Fibroblast of lung (primary cell): ENCODE results near the gene UQCR10. TPM values are rescaled to one million over a fixed set of nuclear protein-coding genes. Genes with fewer than 3 reads are reported as not detected.
A peak's percentile ranks its signal among the peaks of the same experiment; 100 is the strongest.
"Not testable (repeated sequence)": the region's sequence is repeated elsewhere in the genome, so short reads cannot be mapped to it uniquely, and the experiment has no call there.

Experiments used
- DNase-seq, 2 donors: peaks; one replicate each; pipeline versions ENCODE4 v3.0.0 to v3.0.0-alpha.2; 2010; ENCODE audit warnings: low read depth in 2 of 2
- H2AFZ ChIP-seq: 2 replicates; pipeline ENCODE4 v1.5.1; 2012; ENCODE audit warnings: low read length, control low read depth, inconsistent platforms
- H3K27ac ChIP-seq: 2 replicates; pipeline ENCODE4 v1.5.1; 2011; ENCODE audit warnings: low read length, control low read depth; ENCODE audit not compliant: insufficient read depth
- H3K27me3 ChIP-seq: 2 replicates; pipeline ENCODE4 v1.5.1; 2011; ENCODE audit warnings: mild to moderate bottlenecking, low read length; ENCODE audit not compliant: control insufficient read depth, insufficient read depth
- H3K36me3 ChIP-seq: 2 replicates; pipeline ENCODE4 v1.5.1; 2011; ENCODE audit warnings: low read length; ENCODE audit not compliant: control insufficient read depth, insufficient read depth
- H3K4me1 ChIP-seq: 2 replicates; pipeline ENCODE4 v1.5.1; 2011; ENCODE audit warnings: low read length; ENCODE audit not compliant: control insufficient read depth, insufficient read depth; ENCODE audit errors: extremely low read depth
- H3K4me2 ChIP-seq: 2 replicates; pipeline ENCODE4 v1.5.1; 2011; ENCODE audit warnings: low read length, control low read depth; ENCODE audit not compliant: insufficient read depth; ENCODE audit errors: extremely low read depth
- H3K4me3 ChIP-seq, 4 experiments: fragments of 200-600 bp in 1 of 4; sonication (generic) in 1 of 4; replicated peaks in 1 of 4; 2 replicates each; pipeline ENCODE4 v1.5.1; 2011 to 2016; ENCODE audit warnings: low read length in 4 of 4, low read depth in 3 of 4, mild to moderate bottlenecking in 3 of 4, control low read depth in 2 of 4, inconsistent platforms in 1 of 4, mixed read lengths in 1 of 4; ENCODE audit not compliant: insufficient read depth in 1 of 4; ENCODE audit errors: control extremely low read depth in 1 of 4
- H3K79me2 ChIP-seq: 2 replicates; pipeline ENCODE4 v1.5.1; 2012; ENCODE audit warnings: mild to moderate bottlenecking, low read length, inconsistent platforms; ENCODE audit not compliant: control insufficient read depth, insufficient read depth
- H3K9ac ChIP-seq: 2 replicates; pipeline ENCODE4 v1.5.1; 2011; ENCODE audit warnings: mild to moderate bottlenecking, low read length, control low read depth; ENCODE audit not compliant: insufficient read depth
- H3K9me3 ChIP-seq: 2 replicates; pipeline ENCODE4 v1.5.1; 2012; ENCODE audit warnings: low read depth, low read length; ENCODE audit not compliant: control insufficient read depth, insufficient read depth
- H4K20me1 ChIP-seq: 2 replicates; pipeline ENCODE4 v1.5.1; 2011; ENCODE audit warnings: low read length; ENCODE audit not compliant: control insufficient read depth, insufficient read depth; ENCODE audit errors: extremely low read depth
- EZH2 ChIP-seq: IDR thresholded peaks from 2 replicates; pipeline ENCODE4 v1.5.1; 2012; ENCODE audit warnings: low read length, control low read depth, mild to moderate bottlenecking; ENCODE audit errors: missing control alignments
- polyA plus RNA-seq, 2 donors: library from polyadenylated mRNA; depleted of rRNA in 1 of 2; stranded (reverse) in 1 of 2; unstranded in 1 of 2; fragments of >200 nt; gene quantifications; 2 replicates each; pipeline ENCODE4 v1.2.1, GENCODE V29; 2011 to 2012; ENCODE audit warnings: missing spikeins in 1 of 2
- total RNA-seq: library from RNA; depleted of rRNA; stranded (reverse); fragments of >200 nt; gene quantifications from 2 replicates; pipeline ENCODE4 v1.2.1, GENCODE V29; 2014
- TF ChIP-seq, protein P1 (sequence below), 2 donors: IDR thresholded peaks in 1 of 2; conservative IDR thresholded peaks in 1 of 2; 1 replicate in 1 of 2; 2 replicates in 1 of 2; pipeline ENCODE4 v1.5.1; 2011 to 2012; ENCODE audit warnings: low read length in 2 of 2, control low read depth in 1 of 2, inconsistent platforms in 1 of 2, low read depth in 1 of 2, mild to moderate bottlenecking in 1 of 2

Gene UQCR10
- total and polyA plus RNA-seq, 2 donors (not counting 1 experiment from before 2014, with no cell fraction given) = 112 to 117 TPM

DNA sequence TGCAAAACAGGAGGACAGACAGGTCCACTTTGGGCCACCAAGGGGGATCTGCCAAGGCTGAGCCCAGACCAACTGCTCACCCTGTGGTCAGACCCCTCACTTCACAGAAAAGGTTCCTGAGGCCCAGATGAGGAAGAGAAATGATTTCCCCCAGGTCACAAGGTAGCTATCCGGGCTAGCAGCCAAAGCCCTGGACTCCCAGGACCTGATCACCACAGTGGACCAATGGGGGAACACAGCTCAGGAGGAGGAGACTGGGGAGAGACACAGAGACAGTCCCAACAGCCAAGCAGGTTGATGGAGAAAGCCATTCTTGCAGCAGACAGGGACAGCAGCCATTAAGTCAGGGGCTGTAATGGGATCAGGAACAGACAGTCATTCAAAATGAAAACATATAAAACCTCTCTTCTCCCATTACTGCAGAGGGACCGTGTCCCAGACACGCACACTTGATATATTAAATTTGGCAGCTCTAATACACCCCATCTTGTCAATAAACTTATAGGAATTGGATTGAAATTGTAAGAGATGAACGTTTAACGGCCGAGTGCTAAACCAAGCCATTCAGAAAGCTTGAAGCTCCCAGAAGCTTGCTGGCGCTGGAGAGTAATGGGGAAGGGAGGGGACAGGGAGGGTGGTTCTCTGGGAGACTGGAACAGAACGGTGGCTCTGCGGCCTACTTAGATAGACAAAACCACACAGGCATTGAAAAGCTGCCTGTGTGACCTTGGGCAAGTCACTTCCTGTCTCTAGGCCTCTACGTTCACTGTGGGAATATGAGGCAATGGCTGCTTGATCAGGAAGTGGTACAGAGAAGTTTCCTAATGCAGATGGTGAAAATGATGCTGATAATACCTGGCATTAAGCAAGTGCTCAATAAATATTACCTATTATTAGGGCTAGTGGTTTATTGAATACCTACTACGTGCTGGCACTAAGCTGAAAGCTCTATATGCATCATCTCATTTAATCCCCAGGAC lies 16.3 kb upstream of the UQCR10 start:
- peak in 1 of 2 donors; percentile 12 for DNase-seq
- Histone ChIP-seq H3K4me3 (no peak overlapping the region), H3K9me3 (no peaks in the 10 kb centered on the region), H3K36me3 (no peaks in the 10 kb centered on the region), H4K20me1 (no peaks in the 10 kb centered on the region), H3K4me1 (no peaks in the 10 kb centered on the region), H2AFZ (no peak overlapping the region), H3K27ac (no peak overlapping the region), H3K4me2 (no peak overlapping the region), H3K79me2 (no peaks in the 10 kb centered on the region), H3K9ac (no peak overlapping the region), H3K27me3 (no peaks in the 10 kb centered on the region)
- TF ChIP-seq EZH2 = no peak
- TF ChIP-seq, protein P1, sequence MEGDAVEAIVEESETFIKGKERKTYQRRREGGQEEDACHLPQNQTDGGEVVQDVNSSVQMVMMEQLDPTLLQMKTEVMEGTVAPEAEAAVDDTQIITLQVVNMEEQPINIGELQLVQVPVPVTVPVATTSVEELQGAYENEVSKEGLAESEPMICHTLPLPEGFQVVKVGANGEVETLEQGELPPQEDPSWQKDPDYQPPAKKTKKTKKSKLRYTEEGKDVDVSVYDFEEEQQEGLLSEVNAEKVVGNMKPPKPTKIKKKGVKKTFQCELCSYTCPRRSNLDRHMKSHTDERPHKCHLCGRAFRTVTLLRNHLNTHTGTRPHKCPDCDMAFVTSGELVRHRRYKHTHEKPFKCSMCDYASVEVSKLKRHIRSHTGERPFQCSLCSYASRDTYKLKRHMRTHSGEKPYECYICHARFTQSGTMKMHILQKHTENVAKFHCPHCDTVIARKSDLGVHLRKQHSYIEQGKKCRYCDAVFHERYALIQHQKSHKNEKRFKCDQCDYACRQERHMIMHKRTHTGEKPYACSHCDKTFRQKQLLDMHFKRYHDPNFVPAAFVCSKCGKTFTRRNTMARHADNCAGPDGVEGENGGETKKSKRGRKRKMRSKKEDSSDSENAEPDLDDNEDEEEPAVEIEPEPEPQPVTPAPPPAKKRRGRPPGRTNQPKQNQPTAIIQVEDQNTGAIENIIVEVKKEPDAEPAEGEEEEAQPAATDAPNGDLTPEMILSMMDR (conservative IDR thresholded peaks at IDR 0.05 in 1 of 2, IDR thresholded peaks at IDR 0.05 in 1 of 2; ENCODE audit: low read depth in 1 of 2, low read length in 2 of 2) = no peak

DNA sequence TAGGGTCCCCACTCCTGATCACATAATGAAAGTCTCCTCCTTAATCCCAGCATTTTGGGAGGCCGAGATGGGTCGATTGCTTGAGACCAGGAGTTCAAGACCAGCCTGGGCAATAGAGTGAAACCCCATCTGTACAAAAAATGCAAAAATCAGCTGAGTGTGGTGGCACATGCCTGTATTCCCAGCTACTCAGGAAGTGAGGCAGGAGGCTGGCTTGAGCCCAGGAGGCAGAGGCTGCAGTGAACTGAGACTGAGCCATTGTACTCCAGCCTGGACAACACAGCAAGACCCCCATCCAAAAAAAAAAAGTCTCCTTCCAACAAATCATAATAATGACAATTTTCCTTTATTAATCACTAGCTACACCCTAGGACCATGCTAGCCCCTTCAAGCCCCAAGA lies 15.5 kb upstream of the UQCR10 start:
- no peak overlapping the region for H3K4me3 ChIP-seq
- H2AFZ ChIP-seq = no peak overlapping the region
- H3K9ac ChIP-seq = no peak overlapping the region
- no peaks in the 10 kb centered on the region for H3K27me3 ChIP-seq
- no peaks in the 10 kb centered on the region for H3K9me3 ChIP-seq
- no peaks in the 10 kb centered on the region for H3K36me3 ChIP-seq
- no peaks in the 10 kb centered on the region for H3K79me2 ChIP-seq
- no peak overlapping the region for H3K4me2 ChIP-seq
- TF ChIP-seq, protein P1 (conservative IDR thresholded peaks at IDR 0.05 in 1 of 2, IDR thresholded peaks at IDR 0.05 in 1 of 2; ENCODE audit: low read depth in 1 of 2, low read length in 2 of 2) = no peak
- TF ChIP-seq EZH2 = no peak
- H4K20me1 ChIP-seq = no peaks in the 10 kb centered on the region
- DNase-seq = no peak
- H3K27ac ChIP-seq = no peak overlapping the region
- no peaks in the 10 kb centered on the region for H3K4me1 ChIP-seq

DNA sequence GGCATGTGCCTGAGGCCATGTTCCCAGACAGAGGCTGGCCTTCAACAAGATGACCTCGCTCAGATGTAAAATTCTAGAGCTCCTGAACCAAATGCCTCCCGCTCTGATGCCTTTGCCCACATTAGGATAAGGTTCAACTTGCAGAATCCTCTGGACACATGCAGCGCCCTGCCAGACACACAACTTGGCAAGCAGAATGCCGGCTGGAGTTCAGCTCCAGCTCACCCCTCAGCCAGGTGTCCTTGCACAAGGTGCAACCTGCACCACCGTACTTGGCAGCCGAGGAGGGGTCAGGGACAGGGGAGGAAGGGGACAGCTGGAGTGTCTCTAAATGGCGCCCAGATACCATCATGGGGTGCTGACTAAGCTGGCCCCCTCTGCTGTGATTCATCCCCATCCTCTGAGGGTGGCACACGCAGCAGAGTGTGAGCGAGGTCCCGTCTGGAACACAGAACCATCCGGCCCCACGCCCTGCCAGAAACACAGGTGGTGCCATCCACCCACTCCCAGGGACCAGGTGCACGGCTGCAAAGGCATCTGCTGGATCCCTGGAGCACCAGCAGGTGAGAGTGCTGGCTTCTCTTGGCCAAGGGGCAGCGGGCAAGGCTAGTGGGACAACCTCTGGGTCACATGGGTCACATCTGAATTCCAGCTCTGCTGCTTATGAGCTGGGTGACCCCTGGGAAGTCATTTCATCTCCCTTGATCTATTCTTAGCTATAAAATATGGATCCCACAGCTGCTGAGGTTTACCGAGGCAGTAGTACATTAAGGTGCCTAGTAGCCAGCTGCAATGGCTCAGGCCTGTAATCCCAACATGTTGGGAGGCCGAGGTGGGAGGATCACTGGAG lies 13.1 kb upstream of the UQCR10 start:
- H2AFZ ChIP-seq = no peak overlapping the region
- TF ChIP-seq EZH2 = no peak
- TF ChIP-seq, protein P1 (conservative IDR thresholded peaks at IDR 0.05 in 1 of 2, IDR thresholded peaks at IDR 0.05 in 1 of 2; ENCODE audit: low read depth in 1 of 2, low read length in 2 of 2) = no peak
- H3K4me2 ChIP-seq = no peak overlapping the region
- H3K36me3 ChIP-seq = no peaks in the 10 kb centered on the region
- H3K79me2 ChIP-seq = no peaks in the 10 kb centered on the region
- no peak overlapping the region for H3K9ac ChIP-seq
- H3K27ac ChIP-seq = no peak overlapping the region
- no peaks in the 10 kb centered on the region for H3K27me3 ChIP-seq
- no peaks in the 10 kb centered on the region for H3K4me1 ChIP-seq
- no peak for DNase-seq
- no peak overlapping the region for H3K4me3 ChIP-seq
- H3K9me3 ChIP-seq = no peaks in the 10 kb centered on the region
- H4K20me1 ChIP-seq = no peaks in the 10 kb centered on the region

DNA sequence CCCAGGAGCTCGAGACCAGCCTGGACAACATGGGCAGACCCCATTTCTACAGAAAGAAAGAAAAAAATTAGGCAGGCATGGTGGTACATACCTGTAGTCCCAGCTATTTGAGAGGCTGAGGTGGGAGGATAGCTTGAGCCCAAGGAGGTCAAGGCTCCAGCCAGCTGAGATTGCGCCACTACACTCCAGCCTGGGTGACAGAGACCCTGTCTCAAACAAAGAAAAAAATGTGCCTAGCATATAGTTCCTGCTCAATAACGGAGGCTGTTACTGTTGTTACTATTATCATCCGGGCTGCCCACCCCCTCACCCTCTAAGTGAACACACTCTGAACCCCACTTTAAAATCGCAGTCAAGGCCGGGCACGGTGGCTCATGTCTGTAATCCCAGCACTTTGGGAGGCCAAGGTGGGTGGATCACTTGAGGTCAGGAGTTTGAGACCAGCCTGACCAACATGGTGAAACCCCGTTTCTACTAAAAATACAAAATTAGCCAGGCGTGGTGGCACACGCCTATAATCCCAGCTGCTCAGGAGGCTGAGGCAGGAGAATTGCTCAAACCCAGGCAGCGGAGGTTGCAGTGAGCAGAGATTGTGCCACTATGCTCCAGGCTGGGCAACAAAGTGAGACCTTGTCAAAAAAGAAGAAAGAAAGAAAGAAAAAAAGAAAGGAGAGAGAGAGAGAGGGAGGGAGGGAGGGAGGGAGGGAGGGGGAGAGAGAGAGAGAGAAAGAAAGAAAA lies 12.3 kb upstream of the UQCR10 start:
- not testable (repeated sequence) for H2AFZ ChIP-seq, H3K4me1 ChIP-seq, H3K9me3 ChIP-seq, DNase-seq, H3K4me3 ChIP-seq, H4K20me1 ChIP-seq, H3K27ac ChIP-seq, H3K36me3 ChIP-seq, H3K79me2 ChIP-seq, H3K27me3 ChIP-seq, H3K9ac ChIP-seq, H3K4me2 ChIP-seq
